Parathyroid adenoma (tissue), 2 donors: ENCODE results near the gene HBP1.

Source experiments
- H2AFZ ChIP-seq: fragments of 300-600 bp; sonication (generic); one replicate; pipeline ENCODE4 v1.7.0; 2017; ENCODE audit warnings: antibody characterized with exemption, mild to moderate bottlenecking
- H3K27ac ChIP-seq: fragments of 300-600 bp; sonication (generic); one replicate; pipeline ENCODE4 v1.7.0; 2017
- H3K27me3 ChIP-seq: fragments of 300-600 bp; sonication (generic); one replicate; pipeline ENCODE4 v1.7.0; 2017; ENCODE audit warnings: low read length; ENCODE audit not compliant: control insufficient read depth, insufficient read depth
- H3K36me3 ChIP-seq: fragments of 300-600 bp; sonication (generic); one replicate; pipeline ENCODE4 v1.7.0; 2017; ENCODE audit warnings: low read length; ENCODE audit not compliant: control insufficient read depth, insufficient read depth
- H3K4me1 ChIP-seq: fragments of 300-600 bp; sonication (generic); one replicate; pipeline ENCODE4 v1.7.0; 2017; ENCODE audit warnings: control low read depth
- H3K4me2 ChIP-seq: fragments of 300-600 bp; sonication (generic); one replicate; pipeline ENCODE4 v1.7.0; 2017; ENCODE audit warnings: low read length
- H3K4me3 ChIP-seq: fragments of 300-600 bp; sonication (generic); one replicate; pipeline ENCODE4 v1.7.0; 2017; ENCODE audit warnings: low read depth, low read length
- H3K79me2 ChIP-seq: fragments of 300-600 bp; sonication (generic); one replicate; pipeline ENCODE4 v1.7.0; 2017; ENCODE audit warnings: control low read depth
- H3K9ac ChIP-seq: fragments of 300-600 bp; sonication (generic); one replicate; pipeline ENCODE4 v1.7.0; 2017; ENCODE audit warnings: mild to moderate bottlenecking
- H3K9me3 ChIP-seq: fragments of 300-600 bp; sonication (generic); one replicate; pipeline ENCODE4 v1.7.0; 2017; ENCODE audit warnings: low read length; ENCODE audit not compliant: control insufficient read depth
- TF ChIP-seq, protein P1 (sequence below): fragments of 300-600 bp; sonication (generic); IDR thresholded peaks from one replicate; pipeline ENCODE4 v1.7.0; 2017; ENCODE audit warnings: antibody characterized with exemption, mild to moderate bottlenecking
- donor health status: primary hyperparathyroidism.

The HBP1 gene

DNA sequence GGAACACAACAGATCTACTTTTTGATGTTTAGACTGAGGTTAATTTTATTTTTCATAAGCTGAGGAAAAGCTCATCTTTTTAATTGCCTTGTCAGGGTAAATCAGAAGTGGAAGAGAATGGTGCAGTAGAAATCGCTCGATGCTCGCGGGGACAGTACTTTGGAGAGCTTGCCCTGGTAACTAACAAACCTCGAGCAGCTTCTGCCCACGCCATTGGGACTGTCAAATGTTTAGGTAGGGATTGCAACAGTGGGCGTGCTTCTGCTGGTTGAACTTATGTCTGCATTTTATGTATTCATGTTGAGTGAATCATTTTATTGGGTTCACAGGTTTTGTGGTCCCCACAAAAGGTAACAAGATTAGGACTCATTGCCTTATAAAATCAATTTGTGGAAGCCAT lies 11.7 kb upstream of the HBP1 start:
- Histone ChIP-seq H3K79me2 (no peaks in the 10 kb centered on the region), H3K36me3 (no peaks in the 10 kb centered on the region), H3K9ac (no peak overlapping the region), H3K27me3 (no peaks in the 10 kb centered on the region), H3K4me3 (no peak overlapping the region), H2AFZ (no peak overlapping the region), H3K4me1 (no peaks in the 10 kb centered on the region), H3K27ac (no peak overlapping the region), H3K4me2 (no peak overlapping the region), H3K9me3 (no peaks in the 10 kb centered on the region)
- TF ChIP-seq, protein P1, sequence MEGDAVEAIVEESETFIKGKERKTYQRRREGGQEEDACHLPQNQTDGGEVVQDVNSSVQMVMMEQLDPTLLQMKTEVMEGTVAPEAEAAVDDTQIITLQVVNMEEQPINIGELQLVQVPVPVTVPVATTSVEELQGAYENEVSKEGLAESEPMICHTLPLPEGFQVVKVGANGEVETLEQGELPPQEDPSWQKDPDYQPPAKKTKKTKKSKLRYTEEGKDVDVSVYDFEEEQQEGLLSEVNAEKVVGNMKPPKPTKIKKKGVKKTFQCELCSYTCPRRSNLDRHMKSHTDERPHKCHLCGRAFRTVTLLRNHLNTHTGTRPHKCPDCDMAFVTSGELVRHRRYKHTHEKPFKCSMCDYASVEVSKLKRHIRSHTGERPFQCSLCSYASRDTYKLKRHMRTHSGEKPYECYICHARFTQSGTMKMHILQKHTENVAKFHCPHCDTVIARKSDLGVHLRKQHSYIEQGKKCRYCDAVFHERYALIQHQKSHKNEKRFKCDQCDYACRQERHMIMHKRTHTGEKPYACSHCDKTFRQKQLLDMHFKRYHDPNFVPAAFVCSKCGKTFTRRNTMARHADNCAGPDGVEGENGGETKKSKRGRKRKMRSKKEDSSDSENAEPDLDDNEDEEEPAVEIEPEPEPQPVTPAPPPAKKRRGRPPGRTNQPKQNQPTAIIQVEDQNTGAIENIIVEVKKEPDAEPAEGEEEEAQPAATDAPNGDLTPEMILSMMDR, result no peak

DNA sequence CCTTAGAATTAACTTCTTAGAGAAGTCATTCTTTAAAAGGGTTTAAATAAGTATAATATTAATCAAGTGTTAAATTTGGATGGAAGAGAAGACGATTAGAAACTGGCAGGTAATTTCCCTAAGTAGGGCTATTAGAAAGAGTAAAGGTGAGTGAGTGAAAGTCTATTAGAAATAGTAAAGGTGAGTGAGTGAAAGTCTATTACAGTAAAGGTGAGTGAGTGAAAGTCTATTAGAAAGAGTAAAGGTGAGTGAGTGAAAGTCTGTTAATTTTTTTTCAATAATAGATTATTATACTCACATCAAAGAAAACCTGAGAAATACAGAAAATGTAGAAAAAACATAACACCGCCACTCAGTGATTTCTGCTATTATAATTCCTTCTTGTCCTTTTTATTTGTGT lies 10.8 kb upstream of the HBP1 start:
- Histone ChIP-seq H3K27me3 (no peaks in the 10 kb centered on the region), H3K79me2 (no peaks in the 10 kb centered on the region), H3K36me3 (no peaks in the 10 kb centered on the region), H3K4me2 (no peak overlapping the region), H3K4me3 (no peak overlapping the region), H3K9me3 (no peaks in the 10 kb centered on the region), H3K27ac (no peak overlapping the region), H3K4me1 (no peaks in the 10 kb centered on the region), H2AFZ (no peak overlapping the region), H3K9ac (no peak overlapping the region)
- TF ChIP-seq, protein P1, result no peak

DNA sequence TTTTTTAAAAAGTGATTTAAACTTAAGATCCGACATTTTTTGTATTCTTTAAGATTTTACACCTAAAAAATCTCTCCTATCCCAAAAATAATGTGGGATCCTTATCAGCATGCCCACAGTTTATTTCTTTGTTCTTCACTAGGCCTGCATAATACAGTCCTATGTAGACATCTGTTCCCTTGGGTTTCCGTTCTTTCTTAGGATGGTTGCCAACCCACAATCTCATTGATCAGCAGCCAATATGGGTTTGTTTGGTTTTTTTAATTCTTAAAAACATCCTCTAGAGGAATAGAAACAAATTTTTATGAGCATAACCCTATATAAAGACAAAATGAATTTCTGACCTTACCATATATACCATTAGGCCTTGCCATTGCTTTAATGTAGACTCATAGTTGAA lies 8.4 kb upstream of the HBP1 start:
- Histone ChIP-seq H3K27me3 (no peaks in the 10 kb centered on the region), H3K9me3 (no peaks in the 10 kb centered on the region), H3K4me2 (no peak overlapping the region), H2AFZ (no peak overlapping the region), H3K27ac (no peak overlapping the region), H3K4me3 (no peak overlapping the region), H3K4me1 (peaks cover 7% of the 10 kb centered on the region), H3K36me3 (no peaks in the 10 kb centered on the region), H3K9ac (no peak overlapping the region), H3K79me2 (no peaks in the 10 kb centered on the region)
- TF ChIP-seq, protein P1, result no peak

DNA sequence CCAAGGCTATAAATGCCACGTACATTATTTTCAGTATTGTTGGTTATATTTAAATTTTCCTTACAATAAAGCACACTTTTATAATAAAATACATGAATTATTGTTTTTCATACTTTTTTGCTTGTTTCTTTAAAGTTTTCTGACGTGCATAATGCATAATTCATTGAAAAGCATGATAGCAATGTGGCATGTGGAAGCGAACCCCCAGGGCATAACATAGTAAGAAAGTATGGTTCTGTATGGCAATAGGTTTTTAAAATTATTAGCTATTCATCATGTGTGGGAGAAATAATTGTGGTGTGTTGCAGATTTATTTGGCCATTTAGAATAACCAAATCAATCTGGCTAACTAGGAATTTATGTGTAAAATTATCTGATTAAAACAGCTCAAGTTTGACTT lies 7.4 kb upstream of the HBP1 start:
- Histone ChIP-seq H3K4me1 (peaks cover 11% of the 10 kb centered on the region), H3K79me2 (no peaks in the 10 kb centered on the region)

DNA sequence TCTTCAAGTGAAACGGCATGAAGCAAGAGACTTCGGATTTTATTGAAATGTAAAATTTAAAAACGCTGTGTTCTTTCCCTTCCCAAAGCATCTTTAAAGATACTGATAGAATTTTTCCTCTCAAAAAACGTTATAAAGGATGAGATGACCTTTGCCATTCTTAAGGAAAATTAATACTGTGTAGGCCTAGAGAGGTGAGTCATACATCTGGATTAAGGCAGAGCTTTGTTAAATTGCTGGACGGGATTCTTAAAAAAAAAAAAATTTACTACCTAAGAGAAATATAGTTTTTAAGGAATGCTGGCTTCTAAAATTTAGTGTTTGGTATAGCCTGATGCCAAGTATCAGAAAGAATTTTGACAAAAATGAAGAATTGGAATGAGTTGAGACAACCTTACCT lies 6.3 kb upstream of the HBP1 start:
- no peak overlapping the region for H3K27ac ChIP-seq
- TF ChIP-seq, protein P1, result no peak
- no peaks in the 10 kb centered on the region for H3K27me3 ChIP-seq

More for the DNA sequence above, 7.4 kb upstream of the HBP1 start:
- H3K27me3 ChIP-seq, result no peaks in the 10 kb centered on the region
- no peaks in the 10 kb centered on the region for H3K36me3 ChIP-seq
- no peak overlapping the region for H3K27ac ChIP-seq
- no peak overlapping the region for H3K4me2 ChIP-seq
- no peaks in the 10 kb centered on the region for H3K9me3 ChIP-seq
- TF ChIP-seq, protein P1, result no peak
- H3K9ac ChIP-seq, result no peak overlapping the region
- H2AFZ ChIP-seq, result no peak overlapping the region
- H3K4me3 ChIP-seq, result no peak overlapping the region

More for the DNA sequence above, 6.3 kb upstream of the HBP1 start:
- no peak overlapping the region for H3K4me2 ChIP-seq
- H3K4me1 ChIP-seq, result peaks cover 11% of the 10 kb centered on the region
- no peak overlapping the region for H3K9ac ChIP-seq
- no peak overlapping the region for H2AFZ ChIP-seq
- no peaks in the 10 kb centered on the region for H3K9me3 ChIP-seq
- H3K4me3 ChIP-seq, result no peak overlapping the region
- no peaks in the 10 kb centered on the region for H3K36me3 ChIP-seq
- H3K79me2 ChIP-seq, result no peaks in the 10 kb centered on the region
